GM12892 (cell line): ENCODE measurements around the gene HPCAL1.

ENCODE experiments used
- POLR2A ChIP-seq: IDR thresholded peaks from 2 replicates; pipeline ENCODE4 v1.6.1; 2011; ENCODE audit warnings: low read depth, low read length, control low read depth
- TAF1 ChIP-seq: IDR thresholded peaks from 2 replicates; pipeline ENCODE4 v1.6.1; 2011; ENCODE audit warnings: low read depth, mild to moderate bottlenecking, control low read depth, low read length, borderline replicate concordance

DNA sequence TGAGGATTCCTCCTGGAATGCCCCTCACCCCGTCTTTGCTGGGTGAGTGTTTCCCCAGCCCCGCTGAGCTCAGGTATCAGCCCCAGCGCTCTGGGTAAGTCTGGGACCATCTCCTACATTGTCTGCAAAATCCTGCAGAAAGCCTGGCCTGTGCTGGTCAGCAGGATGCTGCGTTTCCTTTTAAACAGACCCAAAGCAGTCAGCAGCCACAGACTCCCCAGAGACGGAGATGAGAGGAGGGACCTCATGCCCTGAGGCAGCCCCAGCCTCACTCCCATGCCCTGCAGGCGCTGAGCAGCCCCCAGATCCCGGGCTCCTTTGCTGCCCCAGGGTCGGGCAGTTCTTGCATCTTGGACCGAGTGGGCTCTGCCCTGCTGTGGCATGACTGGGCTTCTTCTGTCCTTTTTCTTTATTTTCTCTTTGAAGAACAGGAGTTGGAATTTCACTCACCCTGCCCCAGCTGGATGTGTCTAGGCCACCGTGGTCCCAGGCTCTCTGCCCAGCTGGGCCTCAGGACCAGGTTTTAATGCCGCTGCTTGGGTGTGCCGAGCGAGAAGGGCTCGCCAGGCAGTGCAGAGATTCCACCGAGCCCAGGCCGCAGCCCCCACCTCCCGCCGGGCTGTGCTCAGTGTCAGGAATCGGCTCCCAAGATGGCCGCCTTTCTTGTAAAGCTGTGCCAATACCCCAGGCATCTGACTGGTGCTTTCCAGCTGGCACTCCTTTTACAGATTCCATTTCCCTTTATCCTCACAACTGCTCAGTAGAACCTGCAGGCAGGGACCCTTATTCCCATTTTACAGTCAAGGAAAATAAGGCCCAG lies 101.8 kb downstream of the HPCAL1 start:
- no peak for TF ChIP-seq POLR2A
- no peak for TF ChIP-seq TAF1
